Mucosa of rectum (tissue), 2 donors: ENCODE measurements around the gene ZNF638.

ENCODE experiments used
- H3K27ac ChIP-seq, 2 donors: one replicate each; pipeline ENCODE4 v1.7.0; 2013; ENCODE audit warnings: inconsistent platforms in 2 of 2, low read depth in 2 of 2, low read length in 2 of 2
- H3K27me3 ChIP-seq, 2 donors: one replicate each; pipeline ENCODE4 v1.7.0; 2013; ENCODE audit warnings: low read length in 2 of 2; ENCODE audit not compliant: control insufficient read depth in 2 of 2, insufficient read depth in 2 of 2
- H3K36me3 ChIP-seq, 2 donors: one replicate each; pipeline ENCODE4 v1.7.0; 2013; ENCODE audit warnings: low read length in 2 of 2; ENCODE audit not compliant: control insufficient read depth in 2 of 2, insufficient read depth in 2 of 2
- H3K4me1 ChIP-seq, 2 donors: one replicate each; pipeline ENCODE4 v1.7.0; 2013; ENCODE audit warnings: low read length in 2 of 2, mild to moderate bottlenecking in 1 of 2; ENCODE audit not compliant: control insufficient read depth in 2 of 2, insufficient read depth in 2 of 2
- H3K4me3 ChIP-seq, 2 donors: one replicate each; pipeline ENCODE4 v1.7.0; 2013; ENCODE audit warnings: low read length in 2 of 2
- H3K9ac ChIP-seq, 2 donors: one replicate each; pipeline ENCODE4 v1.7.0; 2013; ENCODE audit warnings: low read length in 2 of 2, low read depth in 1 of 2, mild to moderate bottlenecking in 1 of 2
- H3K9me3 ChIP-seq, 2 donors: one replicate each; pipeline ENCODE4 v1.7.0; 2013; ENCODE audit warnings: low read length in 2 of 2; ENCODE audit not compliant: control insufficient read depth in 2 of 2
- donor health status: healthy.
- donor health status: Normal muscosa, but diverticular disease.

ZNF638 gene

GRCh38 chr2:71458413-71459083 lies 127.0 kb downstream of the ZNF638 start:
- H3K27ac ChIP-seq = no peak overlapping the region
- H3K4me3 ChIP-seq = no peak overlapping the region
- peaks cover 12 to 19% of the 10 kb centered on the region in 2 donors for H3K27me3 ChIP-seq
- H3K4me1 ChIP-seq = peaks cover 6 to 8% of the 10 kb centered on the region in 2 donors
- H3K9ac ChIP-seq = no peak overlapping the region
- H3K36me3 ChIP-seq = no peaks in the 10 kb centered on the region
- H3K9me3 ChIP-seq = no peaks in the 10 kb centered on the region

- H3K27me3 ChIP-seq = peaks cover 11 to 14% of the 10 kb centered on the region in 2 donors
- H3K36me3 ChIP-seq = no peaks in the 10 kb centered on the region
- H3K9me3 ChIP-seq = no peaks in the 10 kb centered on the region
- no peak overlapping the region for H3K27ac ChIP-seq
- H3K4me1 ChIP-seq = peaks cover 3 to 8% of the 10 kb centered on the region in 2 donors
- no peak overlapping the region for H3K4me3 ChIP-seq
- H3K9ac ChIP-seq = no peak overlapping the region
Observed at GRCh38 chr2:71459084-71459431, 127.5 kb downstream of the ZNF638 start.

- H3K36me3 ChIP-seq = no peaks in the 10 kb centered on the region
- H3K4me3 ChIP-seq = no peak overlapping the region
- H3K9me3 ChIP-seq = no peaks in the 10 kb centered on the region
- no peak overlapping the region for H3K27ac ChIP-seq
- peaks cover 7 to 9% of the 10 kb centered on the region in 2 donors for H3K27me3 ChIP-seq
- H3K4me1 ChIP-seq = peaks cover 0 to 3% of the 10 kb centered on the region in 2 donors
- H3K9ac ChIP-seq = no peak overlapping the region
Observed at GRCh38 chr2:71460056-71460455, 128.5 kb downstream of the ZNF638 start.

DNA sequence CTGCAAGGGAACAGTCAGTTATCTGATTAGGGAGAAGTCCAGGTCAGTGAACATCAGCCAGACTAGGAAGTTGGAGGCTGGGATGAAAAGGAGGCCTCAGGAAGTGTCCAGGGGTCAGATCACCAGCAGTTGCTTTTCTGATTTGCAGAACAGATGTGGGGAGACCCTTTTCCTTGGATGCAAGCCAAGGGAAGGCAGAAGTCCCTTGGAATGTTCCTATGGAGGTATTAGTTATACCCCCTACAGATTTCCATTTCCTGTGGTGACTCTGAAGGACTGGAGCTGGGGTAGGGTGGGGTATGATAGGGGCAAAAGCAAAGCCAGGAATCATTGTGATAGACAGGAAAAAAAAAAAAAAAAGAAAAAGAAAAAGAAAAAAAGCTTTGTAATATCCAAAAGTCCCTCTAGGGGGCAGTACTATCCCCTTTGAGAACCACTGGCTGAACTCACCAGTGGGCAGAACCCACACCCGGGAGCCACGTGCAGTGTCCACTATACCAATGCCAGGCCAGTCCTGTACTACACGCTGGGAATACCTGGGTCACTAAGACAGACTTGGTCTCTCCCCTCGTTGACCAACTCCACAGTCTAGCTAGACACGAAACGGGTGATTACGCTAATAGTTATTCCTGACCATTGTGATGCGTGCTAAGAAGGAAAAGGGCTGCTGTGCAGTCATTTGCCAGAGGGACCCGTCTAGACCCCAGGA lies 129.2 kb downstream of the ZNF638 start:
- peaks cover 7 to 10% of the 10 kb centered on the region in 2 donors for H3K27me3 ChIP-seq
- H3K36me3 ChIP-seq = no peaks in the 10 kb centered on the region
- H3K4me3 ChIP-seq = no peak overlapping the region
- H3K27ac ChIP-seq = no peak overlapping the region
- no peaks in the 10 kb centered on the region for H3K9me3 ChIP-seq
- peaks cover 0 to 2% of the 10 kb centered on the region in 2 donors for H3K4me1 ChIP-seq
- no peak overlapping the region for H3K9ac ChIP-seq

GRCh38 chr2:71461304-71461671 lies 129.7 kb downstream of the ZNF638 start:
- Histone ChIP-seq H3K36me3 (no peaks in the 10 kb centered on the region), H3K27ac (no peak overlapping the region), H3K4me3 (no peak overlapping the region), H3K4me1 (peaks cover 3 to 5% of the 10 kb centered on the region in 2 donors), H3K9ac (no peak overlapping the region), H3K27me3 (peaks cover 12% of the 10 kb centered on the region in 2 donors), H3K9me3 (no peaks in the 10 kb centered on the region)

DNA sequence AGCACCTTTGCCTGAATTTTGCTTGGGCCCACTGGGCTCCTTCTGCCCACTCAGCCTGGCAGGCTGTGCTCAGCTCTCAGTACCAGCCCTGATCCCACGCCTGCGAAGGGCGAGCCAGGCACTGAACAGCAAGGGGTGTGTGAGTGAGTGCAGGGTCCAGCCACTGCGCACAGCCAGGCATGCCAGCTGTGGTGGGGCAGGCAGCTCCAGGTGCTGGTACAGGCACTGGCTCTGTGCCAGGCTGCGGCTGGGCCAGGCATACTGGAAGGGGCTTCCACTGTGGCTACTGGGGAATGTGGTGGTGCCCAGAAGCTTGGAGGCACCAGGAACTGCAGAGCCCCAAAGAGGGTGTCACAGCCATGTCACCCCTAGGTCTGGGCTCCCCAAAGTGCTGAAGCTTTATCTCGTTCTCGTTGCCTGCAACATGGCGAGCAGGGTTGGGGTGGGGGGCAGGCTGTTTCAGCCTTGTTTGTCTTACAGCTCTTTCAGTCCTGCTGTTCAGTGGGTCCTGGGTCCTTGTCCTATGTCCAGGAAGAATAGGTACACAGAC lies 130.5 kb downstream of the ZNF638 start:
- Histone ChIP-seq H3K27me3 (peaks cover 12 to 19% of the 10 kb centered on the region in 2 donors), H3K4me3 (no peak overlapping the region), H3K9ac (no peak overlapping the region), H3K9me3 (no peaks in the 10 kb centered on the region), H3K36me3 (no peaks in the 10 kb centered on the region), H3K4me1 (peaks cover 3 to 5% of the 10 kb centered on the region in 2 donors), H3K27ac (no peak overlapping the region)

- Histone ChIP-seq H3K9me3 (no peaks in the 10 kb centered on the region), H3K9ac (no peak overlapping the region), H3K27ac (no peak overlapping the region), H3K27me3 (peaks cover 15 to 25% of the 10 kb centered on the region in 2 donors), H3K4me1 (peaks cover 3 to 7% of the 10 kb centered on the region in 2 donors), H3K36me3 (no peaks in the 10 kb centered on the region), H3K4me3 (no peak overlapping the region)
Observed at GRCh38 chr2:71462641-71463341, 131.2 kb downstream of the ZNF638 start.

- peaks cover 3 to 7% of the 10 kb centered on the region in 2 donors for H3K4me1 ChIP-seq
- H3K27me3 ChIP-seq = peaks cover 19 to 26% of the 10 kb centered on the region in 2 donors
- no peaks in the 10 kb centered on the region for H3K9me3 ChIP-seq
- H3K27ac ChIP-seq = no peak overlapping the region
- H3K36me3 ChIP-seq = no peaks in the 10 kb centered on the region
- H3K4me3 ChIP-seq = no peak overlapping the region
- no peak overlapping the region for H3K9ac ChIP-seq
Observed at GRCh38 chr2:71463342-71463654, 131.7 kb downstream of the ZNF638 start.

- H3K36me3 ChIP-seq = no peaks in the 10 kb centered on the region
- peaks cover 20 to 26% of the 10 kb centered on the region in 2 donors for H3K27me3 ChIP-seq
- no peaks in the 10 kb centered on the region for H3K9me3 ChIP-seq
- no peak overlapping the region for H3K9ac ChIP-seq
- H3K27ac ChIP-seq = no peak overlapping the region
- no peak overlapping the region for H3K4me3 ChIP-seq
- H3K4me1 ChIP-seq = peaks cover 3 to 5% of the 10 kb centered on the region in 2 donors
Observed at GRCh38 chr2:71464389-71464788, 132.8 kb downstream of the ZNF638 start.

- Histone ChIP-seq H3K4me1 (peaks cover 3 to 5% of the 10 kb centered on the region in 2 donors), H3K27ac (no peak overlapping the region), H3K4me3 (no peak overlapping the region), H3K36me3 (no peaks in the 10 kb centered on the region), H3K9me3 (no peaks in the 10 kb centered on the region), H3K9ac (no peak overlapping the region), H3K27me3 (peaks cover 21 to 26% of the 10 kb centered on the region in 2 donors)
Observed at GRCh38 chr2:71465356-71465755, 133.8 kb downstream of the ZNF638 start.
